Retinal pigment epithelial cell (primary cell): Measurements from ENCODE around the gene ADD3.

Experiments
- DNase-seq: peaks from one replicate; pipeline ENCODE4 v3.0.0-alpha.2; 2010; ENCODE audit warnings: low read depth
- H3K4me3 ChIP-seq: 2 replicates; pipeline ENCODE4 v1.5.1; 2011; ENCODE audit warnings: mild to moderate bottlenecking, low read length, control low read depth, moderate library complexity
- TF ChIP-seq, protein P1 (sequence below): conservative IDR thresholded peaks from 2 replicates; pipeline ENCODE4 v1.5.1; 2011; ENCODE audit warnings: low read depth, low read length, control low read depth, inconsistent platforms

ADD3 gene

GRCh38 chr10:110023785-110024465, 16.1 kb downstream of the ADD3 start:
- H3K4me3 ChIP-seq = no peak overlapping the region
- DNase-seq = no peak
- TF ChIP-seq, protein P1, sequence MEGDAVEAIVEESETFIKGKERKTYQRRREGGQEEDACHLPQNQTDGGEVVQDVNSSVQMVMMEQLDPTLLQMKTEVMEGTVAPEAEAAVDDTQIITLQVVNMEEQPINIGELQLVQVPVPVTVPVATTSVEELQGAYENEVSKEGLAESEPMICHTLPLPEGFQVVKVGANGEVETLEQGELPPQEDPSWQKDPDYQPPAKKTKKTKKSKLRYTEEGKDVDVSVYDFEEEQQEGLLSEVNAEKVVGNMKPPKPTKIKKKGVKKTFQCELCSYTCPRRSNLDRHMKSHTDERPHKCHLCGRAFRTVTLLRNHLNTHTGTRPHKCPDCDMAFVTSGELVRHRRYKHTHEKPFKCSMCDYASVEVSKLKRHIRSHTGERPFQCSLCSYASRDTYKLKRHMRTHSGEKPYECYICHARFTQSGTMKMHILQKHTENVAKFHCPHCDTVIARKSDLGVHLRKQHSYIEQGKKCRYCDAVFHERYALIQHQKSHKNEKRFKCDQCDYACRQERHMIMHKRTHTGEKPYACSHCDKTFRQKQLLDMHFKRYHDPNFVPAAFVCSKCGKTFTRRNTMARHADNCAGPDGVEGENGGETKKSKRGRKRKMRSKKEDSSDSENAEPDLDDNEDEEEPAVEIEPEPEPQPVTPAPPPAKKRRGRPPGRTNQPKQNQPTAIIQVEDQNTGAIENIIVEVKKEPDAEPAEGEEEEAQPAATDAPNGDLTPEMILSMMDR = no peak

DNA sequence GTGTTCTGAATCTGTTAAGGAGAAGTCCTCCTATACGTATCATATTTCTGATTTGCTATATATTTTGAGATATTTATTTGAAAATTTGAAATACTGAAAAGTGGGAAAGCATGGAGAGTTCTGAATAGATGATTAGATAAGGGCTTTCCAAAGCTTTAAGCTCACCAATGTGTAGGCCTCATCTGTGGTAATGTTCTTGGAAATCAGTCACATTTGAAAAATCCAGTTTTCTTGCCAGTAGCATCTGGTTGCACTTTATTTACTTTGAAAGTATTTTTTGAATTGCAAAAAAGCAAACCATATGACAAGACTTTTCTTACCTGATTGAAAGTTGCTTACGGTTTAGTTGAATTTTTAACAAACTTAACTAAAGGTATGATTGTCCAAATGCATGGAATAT, 21.7 kb downstream of the ADD3 start:
- no peak for DNase-seq
- TF ChIP-seq, protein P1 = no peak
- H3K4me3 ChIP-seq = no peak overlapping the region

GRCh38 chr10:110032801-110033700, 25.3 kb downstream of the ADD3 start:
- DNase-seq = no peak
- no peak overlapping the region for H3K4me3 ChIP-seq
- TF ChIP-seq, protein P1 = no peak

- TF ChIP-seq, protein P1 = no peak
- no peak overlapping the region for H3K4me3 ChIP-seq
- DNase-seq = no peak
Measured at GRCh38 chr10:110033701-110034235, 26.0 kb downstream of the ADD3 start.

GRCh38 chr10:110034596-110034995, 26.8 kb downstream of the ADD3 start:
- TF ChIP-seq, protein P1 = no peak
- DNase-seq = no peak

DNA sequence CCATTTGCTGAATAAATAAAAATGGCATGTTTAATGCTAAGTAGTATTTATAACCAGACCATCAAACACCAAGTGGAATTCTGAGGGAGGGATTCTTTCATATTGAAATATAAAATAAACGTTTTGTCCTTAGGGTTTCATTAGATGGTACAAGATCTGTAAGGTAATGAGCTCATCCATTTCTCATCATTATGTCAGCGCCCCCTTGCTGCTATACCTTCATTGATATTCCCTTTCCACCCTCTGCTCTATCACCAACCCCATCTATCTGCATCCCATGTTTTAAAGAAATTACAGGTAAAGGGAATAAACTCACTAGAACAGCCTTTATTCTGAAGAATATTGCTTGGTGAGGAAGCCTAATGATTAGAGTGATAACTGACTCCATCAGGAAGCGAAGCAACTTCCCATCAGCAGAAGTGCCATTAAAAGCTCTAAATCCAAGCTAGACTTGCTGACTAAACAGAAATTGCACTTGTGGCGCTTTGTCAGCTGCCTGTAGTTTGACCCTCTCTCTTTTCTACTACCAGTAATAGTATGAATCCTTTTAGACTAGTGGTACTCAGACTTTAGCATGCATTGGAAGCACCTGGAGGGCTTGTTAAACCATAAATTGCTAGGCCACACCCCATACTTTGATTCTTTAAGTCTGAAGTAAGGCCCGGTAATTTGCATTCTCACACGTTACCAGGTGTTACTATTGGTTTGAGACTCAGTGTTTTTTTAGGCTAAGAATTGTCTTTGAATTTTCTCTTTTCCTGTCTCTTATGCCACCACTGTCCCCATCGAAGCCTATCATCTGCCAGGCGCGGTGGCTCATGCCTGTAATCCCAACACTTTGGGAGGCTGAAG, 27.5 kb downstream of the ADD3 start:
- H3K4me3 ChIP-seq = no peak overlapping the region
- TF ChIP-seq, protein P1 = no peak
- DNase-seq = no peak

More at GRCh38 chr10:110034596-110034995, 26.8 kb downstream of the ADD3 start:
- no peak overlapping the region for H3K4me3 ChIP-seq
